CD4-positive, alpha-beta T cell treated with Interleukin-15 for 4 hours (primary cell): ENCODE data around the gene MED23.
"Not testable (repeated sequence)": the region's sequence is repeated elsewhere in the genome, so short reads cannot be mapped to it uniquely, and the experiment has no call there.

Experiments used
- DNase-seq: peaks from one replicate; pipeline ENCODE4 v3.0.0-alpha.2; 2020; ENCODE audit warnings: low spot score

MED23 gene

GRCh38 chr6:131572686-131573415 is 55.2 kb downstream of the MED23 start, which contains the start of gene ARG1:
Gene ARG1 (plus strand): TSS chr6:131573226. CDS start chr6:131573283, 57 bp downstream.
- no peak for DNase-seq

GRCh38 chr6:131568726-131569125 is 59.3 kb downstream of the MED23 start:
- DNase-seq: no peak

GRCh38 chr6:131565056-131565455 is 63.0 kb downstream of the MED23 start:
- DNase-seq: no peak

DNA sequence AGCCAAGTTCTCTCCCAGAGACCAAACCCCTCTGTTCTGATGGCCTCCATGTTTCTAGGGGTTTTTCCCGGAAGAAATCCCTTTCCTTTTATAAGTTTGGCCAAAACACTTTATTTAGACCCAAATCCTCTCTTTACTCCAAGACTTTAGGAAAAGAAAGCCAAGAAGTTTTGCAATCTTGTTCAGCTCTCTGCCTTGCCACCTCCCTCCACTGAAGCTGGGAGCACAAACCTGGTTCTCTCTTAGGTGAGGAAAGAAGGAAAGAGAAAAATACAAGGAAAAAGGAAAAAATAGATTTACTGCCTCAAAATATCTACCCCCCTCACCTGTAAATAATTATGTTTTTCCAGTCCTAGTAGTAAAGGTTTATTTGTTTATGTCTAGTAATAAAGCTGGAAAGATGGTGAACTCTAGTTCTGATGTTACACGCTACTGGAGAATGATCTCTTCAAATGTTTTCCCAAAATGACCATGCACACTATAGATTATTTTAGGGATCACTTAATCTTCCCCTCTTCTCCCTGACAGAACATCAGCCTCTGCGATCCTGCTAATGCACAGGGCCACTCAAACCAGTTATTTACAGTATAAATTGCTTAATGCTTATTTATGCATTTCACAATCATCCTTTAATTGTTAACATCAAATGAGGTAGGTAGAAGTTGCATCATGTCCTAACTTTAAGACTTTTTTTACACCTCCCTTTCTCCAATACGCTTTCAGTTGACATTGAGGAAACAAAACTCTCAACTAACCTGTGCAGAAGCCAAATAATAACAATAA is 65.9 kb downstream of the MED23 start:
- no peak for DNase-seq

- no peak for DNase-seq
Observed at GRCh38 chr6:131558922-131559321, 69.1 kb downstream of the MED23 start.

GRCh38 chr6:131555992-131556391 is 72.0 kb downstream of the MED23 start:
- DNase-seq: no peak

GRCh38 chr6:131552572-131552971 is 75.5 kb downstream of the MED23 start:
- no peak for DNase-seq

GRCh38 chr6:131551902-131552301 is 76.1 kb downstream of the MED23 start:
- DNase-seq: no peak

DNA sequence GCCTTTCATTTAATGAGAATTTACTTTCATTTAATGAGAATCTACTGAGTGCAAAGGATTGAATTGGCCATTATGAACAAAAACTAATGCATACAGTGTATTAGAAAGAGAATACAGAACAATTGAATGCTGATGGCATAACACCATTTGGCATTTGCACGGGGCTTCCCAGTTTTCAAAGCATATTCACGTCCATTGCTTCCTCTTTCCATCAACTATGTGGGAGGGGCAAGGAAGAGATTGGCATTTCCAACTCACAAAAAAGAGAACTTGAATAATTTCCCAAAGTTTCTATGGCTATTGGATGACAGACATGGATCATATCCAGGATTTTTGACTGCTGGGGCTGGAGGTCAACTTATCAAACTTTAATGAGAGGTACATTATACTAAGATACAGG is 78.2 kb downstream of the MED23 start:
- DNase-seq: no peak

GRCh38 chr6:131548441-131548840 is 79.6 kb downstream of the MED23 start:
- DNase-seq: no peak

DNA sequence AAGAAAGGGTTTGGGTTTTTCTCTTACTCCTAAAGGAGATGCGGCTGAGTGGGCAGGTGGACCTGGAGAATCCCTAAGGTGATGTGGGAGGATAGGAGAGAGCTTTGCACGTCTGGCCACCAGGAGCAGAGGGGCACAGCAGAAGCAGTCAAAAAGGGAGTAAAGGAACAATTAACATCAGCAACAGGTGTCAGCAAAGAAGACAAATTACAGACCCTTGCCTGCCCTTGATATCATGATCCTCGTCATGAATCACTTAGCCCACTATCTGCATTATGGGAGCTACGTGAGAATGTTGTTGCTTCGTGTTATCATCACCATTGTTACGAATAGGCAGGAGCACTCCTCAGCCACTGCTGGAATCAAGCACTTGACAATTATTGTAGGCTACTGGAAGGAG is 80.6 kb downstream of the MED23 start:
- DNase-seq: no peak

DNA sequence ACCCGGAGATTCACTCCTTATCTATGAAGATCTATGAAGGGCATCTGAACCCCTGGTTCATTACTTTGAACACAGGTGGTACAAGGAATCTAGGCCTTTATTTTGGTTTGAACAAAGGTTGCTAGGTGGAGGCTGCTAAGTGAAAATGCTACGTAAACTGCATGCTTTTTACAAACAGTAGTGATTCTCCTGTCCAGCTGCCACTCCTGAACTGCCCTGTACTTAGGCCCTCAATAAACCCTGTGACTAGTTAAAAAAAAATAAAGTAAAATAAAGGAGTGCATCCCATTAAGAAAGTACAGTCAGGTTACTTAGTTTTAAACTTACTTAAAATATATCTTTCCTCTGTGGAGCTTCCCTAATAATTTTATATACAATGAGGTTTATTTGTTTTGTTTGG is 82.7 kb downstream of the MED23 start:
- DNase-seq: no peak

- DNase-seq: not testable (repeated sequence)
Observed at GRCh38 chr6:131538615-131539014, 89.4 kb downstream of the MED23 start.

- DNase-seq: peak; percentile 49
Observed at GRCh38 chr6:131532580-131533039, 95.4 kb downstream of the MED23 start.

DNA sequence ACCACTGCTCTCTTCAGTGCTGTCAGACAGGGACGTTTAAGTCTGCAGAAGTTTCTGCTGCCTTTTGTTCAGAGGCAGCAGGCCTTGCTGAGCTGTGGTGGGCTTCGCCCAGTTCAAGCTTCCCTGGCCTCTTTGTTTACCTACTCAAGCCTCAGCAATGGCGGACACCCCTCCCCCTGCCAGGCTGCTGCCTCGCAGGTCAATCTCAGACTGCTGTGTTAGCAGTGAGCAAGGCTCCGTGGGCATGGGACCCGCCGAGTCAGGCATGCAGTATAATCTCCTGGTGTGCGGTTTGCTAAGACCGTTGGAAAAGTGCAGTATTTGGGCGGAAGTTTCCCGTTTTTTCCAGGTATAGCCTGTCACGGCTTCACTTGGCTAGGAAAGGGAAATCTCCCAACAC is 96.4 kb downstream of the MED23 start:
- not testable (repeated sequence) for DNase-seq

DNA sequence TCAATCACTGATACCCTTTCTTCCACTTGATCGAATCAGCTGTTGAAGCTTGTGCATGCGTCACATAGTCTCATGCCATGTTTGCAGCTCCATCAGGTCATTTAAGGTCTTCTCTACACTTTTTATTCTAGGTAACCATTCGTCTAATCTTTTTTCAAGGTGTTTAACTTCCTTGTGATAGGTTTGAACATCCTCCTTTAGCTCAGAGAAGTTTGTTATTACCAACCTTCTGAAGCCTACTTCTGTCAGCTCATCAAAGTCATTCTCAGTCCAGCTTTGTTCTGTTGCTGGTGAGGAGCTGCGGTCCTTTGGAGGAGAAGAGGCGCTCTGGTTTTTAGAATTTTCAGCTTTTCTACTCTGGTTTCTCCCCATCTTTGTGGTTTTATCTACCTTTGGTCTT is 97.1 kb downstream of the MED23 start:
- not testable (repeated sequence) for DNase-seq

GRCh38 chr6:131524695-131525336 is 103.2 kb downstream of the MED23 start:
- DNase-seq: peak; percentile 14

GRCh38 chr6:131523988-131524673 is 103.9 kb downstream of the MED23 start:
- DNase-seq: no peak
